GM19025 (cell line): Measurements from ENCODE around the gene CHST11.
"Not testable (repeated sequence)": the region's sequence is repeated elsewhere in the genome, so short reads cannot be mapped to it uniquely, and the experiment has no call there.

Experiments
- ATAC-seq: cut with Tn5 transposase; IDR thresholded peaks from one replicate; pipeline ENCODE4 v1.9.1; 2021; ENCODE audit warnings: mild to moderate bottlenecking, low read depth, moderate library complexity; ENCODE audit not compliant: unreplicated experiment

Gene CHST11

GRCh38 chr12:104741497-104742367 is 285.0 kb downstream of the CHST11 start:
- no peak for ATAC-seq

- ATAC-seq, result no peak
These were observed 285.9 kb downstream of the CHST11 start for GRCh38 chr12:104742551-104743201.

- ATAC-seq, result no peak
These were observed 286.4 kb downstream of the CHST11 start for GRCh38 chr12:104743202-104743580.

- not testable (repeated sequence) for ATAC-seq
These were observed 287.2 kb downstream of the CHST11 start for GRCh38 chr12:104743753-104744548.

- no peak for ATAC-seq
These were observed 289.8 kb downstream of the CHST11 start for GRCh38 chr12:104746467-104747088.

GRCh38 chr12:104747330-104747729 is 290.6 kb downstream of the CHST11 start:
- ATAC-seq, result no peak

GRCh38 chr12:104747955-104748354 is 291.2 kb downstream of the CHST11 start:
- ATAC-seq, result no peak

- ATAC-seq, result no peak
These were observed 291.6 kb downstream of the CHST11 start for GRCh38 chr12:104748356-104748755.

- ATAC-seq, result no peak
These were observed 292.0 kb downstream of the CHST11 start for GRCh38 chr12:104748790-104749189.

GRCh38 chr12:104749545-104749944 is 292.8 kb downstream of the CHST11 start:
- ATAC-seq, result no peak

- no peak for ATAC-seq
These were observed 293.3 kb downstream of the CHST11 start for GRCh38 chr12:104750061-104750460.

GRCh38 chr12:104751120-104751519 is 294.4 kb downstream of the CHST11 start:
- peak; percentile 28 for ATAC-seq

GRCh38 chr12:104751594-104751993 is 294.8 kb downstream of the CHST11 start:
- peak; percentile 83 for ATAC-seq

GRCh38 chr12:104752016-104752415 is 295.3 kb downstream of the CHST11 start:
- ATAC-seq, result no peak

GRCh38 chr12:104752881-104753280 is 296.1 kb downstream of the CHST11 start:
- ATAC-seq, result no peak

- ATAC-seq, result no peak
These were observed 300.2 kb downstream of the CHST11 start for GRCh38 chr12:104756901-104757300.

- ATAC-seq, result no peak
These were observed 302.0 kb downstream of the CHST11 start for GRCh38 chr12:104758771-104759170.

GRCh38 chr12:104761091-104761490 is 304.3 kb downstream of the CHST11 start:
- ATAC-seq, result no peak

GRCh38 chr12:104761611-104762010 is 304.9 kb downstream of the CHST11 start:
- no peak for ATAC-seq

GRCh38 chr12:104763168-104763805 is 306.5 kb downstream of the CHST11 start:
- ATAC-seq, result peak; percentile 56
